SK-N-MC (cell line): Measurements from ENCODE around the gene PRICKLE2.

Experiments used
- EZH2 ChIP-seq: fragments of 200-600 bp; sonication (generic); IDR thresholded peaks from one replicate; pipeline ENCODE4 v1.6.1; 2017; ENCODE audit warnings: antibody characterized with exemption
- POLR2AphosphoS5 ChIP-seq: IDR thresholded peaks from 2 replicates; pipeline ENCODE4 v1.6.1; 2012; ENCODE audit warnings: mild to moderate bottlenecking, low read depth, low read length, borderline replicate concordance

DNA sequence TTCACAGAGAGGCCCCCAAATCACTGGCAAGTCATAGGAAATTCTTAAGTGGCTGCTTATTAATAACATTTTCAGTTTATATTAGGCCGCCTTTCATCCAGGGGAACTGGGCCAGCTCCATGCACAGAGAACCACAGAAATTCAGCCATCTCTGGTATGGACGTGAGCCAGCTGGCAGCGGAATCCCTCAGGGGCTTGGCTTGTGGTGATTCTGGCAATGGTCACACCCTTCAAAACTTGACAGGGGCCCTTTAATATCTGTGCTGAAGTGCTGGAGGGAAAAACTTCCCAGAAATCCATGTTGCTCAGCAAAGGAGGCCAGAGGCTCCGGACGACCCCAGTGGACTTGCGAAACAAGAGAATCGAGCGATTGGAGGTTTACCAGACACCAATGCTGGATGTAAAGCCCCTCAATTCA lies 11.3 kb downstream of the PRICKLE2 start:
- no peak for TF ChIP-seq POLR2AphosphoS5
- no peak for TF ChIP-seq EZH2
